Measurements from ENCODE around the gene GLB1L.
"Not testable (repeated sequence)": the region's sequence is repeated elsewhere in the genome, so short reads cannot be mapped to it uniquely, and the experiment has no call there.

The GLB1L gene

DNA sequence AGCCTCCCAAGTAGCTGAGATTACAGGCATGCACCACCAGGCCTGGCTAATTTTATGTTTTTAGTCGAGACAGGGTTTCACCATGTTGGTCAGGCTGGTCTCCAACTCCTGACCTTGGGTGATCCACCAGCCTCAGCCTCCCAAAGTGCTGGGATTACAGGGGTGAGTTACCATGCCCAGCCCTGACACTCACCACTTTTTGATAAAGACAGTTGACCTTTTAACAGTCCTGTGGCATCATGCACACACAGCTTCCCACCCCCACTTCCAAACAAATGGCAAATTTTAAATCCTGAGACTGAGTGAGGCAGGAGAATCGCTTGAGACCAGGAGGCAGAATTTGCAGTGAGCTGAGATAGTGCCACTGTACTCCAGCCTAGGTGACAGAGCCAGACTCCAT lies 27.8 kb upstream of the GLB1L start:
- Mint-ChIP-seq H3K27me3 (no peaks in the 10 kb centered on the region), H3K27ac (no peak overlapping the region), H3K4me1 (peaks cover 26% of the 10 kb centered on the region), H3K4me3 (no peak overlapping the region), H3K36me3 (ENCODE audit: low read depth) (no peaks in the 10 kb centered on the region), H3K9me3 (no peaks in the 10 kb centered on the region)
- ATAC-seq (peak; percentile 64), DNase-seq (no peak)

DNA sequence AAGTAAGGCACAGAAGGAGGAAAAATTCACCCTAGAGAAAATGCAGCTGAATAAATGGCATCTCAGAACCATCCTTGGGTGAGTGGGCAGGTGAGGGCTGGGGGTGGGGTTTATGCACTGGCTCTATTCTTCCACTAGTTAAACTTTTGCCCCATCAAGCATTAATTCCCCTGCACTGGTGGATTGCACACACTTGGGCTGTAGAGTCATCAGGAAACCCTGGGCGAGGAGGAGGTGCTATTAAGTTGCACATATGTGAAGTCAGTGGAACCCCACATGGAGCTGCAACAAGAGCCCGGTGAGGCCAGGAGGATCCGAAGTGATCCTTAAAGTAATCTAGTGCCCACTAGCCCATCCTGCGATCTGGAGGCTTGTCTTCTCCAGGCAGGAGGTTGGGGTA lies 27.1 kb upstream of the GLB1L start:
- Mint-ChIP-seq H3K4me3 (no peak overlapping the region), H3K27ac (no peak overlapping the region), H3K9me3 (no peaks in the 10 kb centered on the region), H3K27me3 (no peaks in the 10 kb centered on the region), H3K4me1 (peaks cover 20% of the 10 kb centered on the region), H3K36me3 (ENCODE audit: low read depth) (no peaks in the 10 kb centered on the region)
- ATAC-seq (no peak), DNase-seq (no peak)

DNA sequence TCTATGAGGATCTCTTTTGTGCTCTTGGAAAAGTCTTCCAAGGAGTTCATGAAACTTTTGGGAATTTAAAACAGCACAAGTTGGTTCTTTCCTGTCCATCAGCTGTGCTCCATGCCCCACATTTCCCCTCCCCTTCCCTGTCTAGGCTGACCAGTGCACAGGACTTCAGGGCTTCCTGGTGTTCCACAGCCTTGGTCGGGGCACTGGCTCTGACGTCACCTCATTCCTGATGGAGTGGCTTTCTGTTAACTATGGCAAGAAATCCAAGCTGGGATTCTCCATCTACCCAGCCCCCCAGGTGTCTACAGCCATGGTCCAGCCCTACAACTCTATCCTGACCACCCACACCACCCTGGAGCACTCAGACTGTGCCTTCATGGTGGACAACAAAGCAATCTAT lies 25.8 kb upstream of the GLB1L start:
- ATAC-seq (no peak), DNase-seq (no peak)
- Mint-ChIP-seq H3K4me1 (peaks cover 14% of the 10 kb centered on the region), H3K27me3 (no peaks in the 10 kb centered on the region), H3K4me3 (no peak overlapping the region), H3K36me3 (ENCODE audit: low read depth) (no peaks in the 10 kb centered on the region), H3K27ac (no peak overlapping the region), H3K9me3 (no peaks in the 10 kb centered on the region)

DNA sequence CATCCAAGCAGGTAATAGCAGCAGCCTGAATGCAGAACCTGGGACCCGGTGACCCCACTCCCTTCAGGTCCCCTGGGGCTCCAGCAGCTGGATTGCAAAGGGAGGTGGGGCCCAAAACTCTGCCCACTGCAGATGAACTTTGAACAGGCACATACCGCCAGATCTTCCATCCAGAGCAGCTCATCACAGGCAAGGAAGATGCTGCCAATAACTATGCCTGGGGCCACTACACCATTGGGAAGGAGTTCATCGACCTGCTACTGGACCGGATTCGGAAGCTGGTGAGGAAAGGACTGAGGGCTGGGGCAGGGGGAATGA lies 24.8 kb upstream of the GLB1L start:
- no peaks in the 10 kb centered on the region for H3K9me3 Mint-ChIP-seq
- no peak overlapping the region for H3K27ac Mint-ChIP-seq
- H3K36me3 Mint-ChIP-seq (ENCODE audit: low read depth) = no peaks in the 10 kb centered on the region
- H3K4me1 Mint-ChIP-seq = peaks cover 14% of the 10 kb centered on the region
- DNase-seq (no peak), ATAC-seq (no peak)
- no peak overlapping the region for H3K4me3 Mint-ChIP-seq
- no peaks in the 10 kb centered on the region for H3K27me3 Mint-ChIP-seq

DNA sequence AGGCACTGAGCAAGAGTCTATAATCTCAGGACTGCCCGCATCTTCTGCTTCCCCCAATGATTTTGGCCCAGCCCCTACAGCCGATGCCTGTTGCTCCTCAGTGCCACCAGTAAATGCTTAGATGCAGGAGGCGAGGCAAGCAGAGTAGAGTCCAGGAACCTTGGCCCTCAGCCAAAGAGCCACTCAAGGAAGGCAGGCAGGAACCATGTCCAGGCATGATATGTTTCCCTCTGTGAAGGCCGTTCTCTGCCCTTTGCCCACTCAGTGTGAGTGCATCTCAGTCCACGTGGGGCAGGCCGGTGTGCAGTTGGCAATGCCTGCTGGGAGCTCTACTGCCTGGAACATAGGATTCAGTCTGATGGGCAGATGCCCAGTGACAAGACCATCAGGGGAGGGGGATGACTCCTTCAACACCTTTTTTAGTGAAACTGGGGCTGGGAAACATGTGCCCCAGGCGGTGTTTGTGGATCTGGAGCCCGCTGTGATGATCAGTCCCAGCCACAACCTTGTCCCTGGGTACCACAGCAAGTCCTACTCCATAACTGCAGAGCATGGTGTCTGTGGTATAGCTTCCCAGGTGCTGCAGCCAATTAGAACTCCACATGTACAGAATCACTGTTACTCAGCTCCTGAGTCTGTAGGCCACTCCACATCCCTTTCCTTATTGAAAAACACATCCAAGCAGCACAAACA lies 24.3 kb upstream of the GLB1L start:
- H3K27ac Mint-ChIP-seq = no peak overlapping the region
- H3K4me3 Mint-ChIP-seq = no peak overlapping the region
- no peaks in the 10 kb centered on the region for H3K36me3 Mint-ChIP-seq (ENCODE audit: low read depth)
- peaks cover 14% of the 10 kb centered on the region for H3K4me1 Mint-ChIP-seq
- no peak for ATAC-seq
- no peak for DNase-seq
- H3K27me3 Mint-ChIP-seq = no peaks in the 10 kb centered on the region
- H3K9me3 Mint-ChIP-seq = no peaks in the 10 kb centered on the region

DNA sequence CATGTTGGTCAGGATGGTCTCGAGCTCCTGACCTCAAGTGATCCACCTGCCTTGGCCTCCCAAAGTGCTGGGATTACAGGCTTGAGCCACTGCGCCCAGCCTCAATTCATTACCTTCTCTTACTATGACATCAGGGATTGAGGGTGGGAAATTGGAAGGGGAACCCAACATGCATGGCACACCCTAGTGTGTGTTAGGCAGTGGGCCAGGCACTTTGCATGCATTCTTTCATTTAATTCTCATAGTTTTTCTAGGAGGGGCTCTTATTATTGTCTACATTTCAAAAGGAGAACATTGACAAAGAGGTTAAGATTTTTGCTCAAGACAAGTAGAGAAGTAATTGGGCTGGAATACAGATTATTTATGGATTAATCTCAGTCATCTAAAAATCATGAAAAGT lies 23.1 kb upstream of the GLB1L start:
- Mint-ChIP-seq H3K4me1 (peaks cover 8% of the 10 kb centered on the region), H3K36me3 (ENCODE audit: low read depth) (no peaks in the 10 kb centered on the region), H3K9me3 (no peaks in the 10 kb centered on the region), H3K27ac (no peak overlapping the region), H3K27me3 (no peaks in the 10 kb centered on the region), H3K4me3 (no peak overlapping the region)
- DNase-seq = no peak
- ATAC-seq = no peak

DNA sequence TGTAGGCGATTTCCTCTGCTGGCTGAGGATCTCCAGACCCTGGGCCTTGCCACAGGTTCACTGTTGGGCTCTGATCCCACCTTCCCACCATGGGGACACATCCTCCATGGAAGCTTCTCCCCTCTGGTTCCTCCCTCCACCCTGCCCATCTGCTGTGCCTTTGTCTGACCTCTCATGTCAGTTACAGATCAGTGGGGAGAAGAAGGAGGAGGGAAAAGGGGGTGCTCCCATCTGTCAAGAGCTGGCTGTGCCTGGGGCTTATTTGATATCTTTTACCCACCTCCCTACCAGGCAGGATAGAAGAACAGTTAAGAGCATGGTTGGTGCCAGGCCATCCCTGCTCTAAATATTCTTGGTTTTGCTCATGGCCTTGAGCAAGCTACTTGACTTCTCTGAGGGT lies 21.6 kb upstream of the GLB1L start:
- H3K27ac Mint-ChIP-seq = no peak overlapping the region
- no peaks in the 10 kb centered on the region for H3K4me1 Mint-ChIP-seq
- no peaks in the 10 kb centered on the region for H3K27me3 Mint-ChIP-seq
- ATAC-seq (no peak), DNase-seq (no peak)
- no peaks in the 10 kb centered on the region for H3K9me3 Mint-ChIP-seq
- no peak overlapping the region for H3K4me3 Mint-ChIP-seq
- H3K36me3 Mint-ChIP-seq (ENCODE audit: low read depth) = no peaks in the 10 kb centered on the region

DNA sequence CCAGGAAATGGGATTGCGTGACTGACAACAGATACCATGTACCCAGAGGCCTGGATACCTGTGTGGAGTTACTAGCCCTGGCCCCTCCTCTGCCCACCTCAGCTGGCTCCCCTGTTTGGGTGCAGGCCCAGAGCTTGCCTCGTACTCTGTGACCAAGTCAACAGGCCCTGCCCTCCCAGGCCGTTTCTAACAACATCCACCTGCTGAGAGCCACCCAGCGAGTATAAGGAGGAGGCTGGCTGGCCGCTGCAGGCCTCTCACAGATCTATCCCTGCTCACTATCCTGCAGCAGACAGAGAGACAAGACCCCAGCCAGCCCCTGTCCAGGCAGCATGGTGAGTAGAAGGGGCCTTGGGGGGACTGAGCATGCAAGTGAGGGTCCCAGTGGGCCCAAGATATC lies 21.0 kb upstream of the GLB1L start:
- Mint-ChIP-seq H3K4me3 (no peak overlapping the region), H3K27ac (no peak overlapping the region), H3K27me3 (no peaks in the 10 kb centered on the region), H3K9me3 (no peaks in the 10 kb centered on the region), H3K36me3 (ENCODE audit: low read depth) (no peaks in the 10 kb centered on the region), H3K4me1 (peaks cover under 1% of the 10 kb centered on the region)
- no peak for DNase-seq
- ATAC-seq = no peak

DNA sequence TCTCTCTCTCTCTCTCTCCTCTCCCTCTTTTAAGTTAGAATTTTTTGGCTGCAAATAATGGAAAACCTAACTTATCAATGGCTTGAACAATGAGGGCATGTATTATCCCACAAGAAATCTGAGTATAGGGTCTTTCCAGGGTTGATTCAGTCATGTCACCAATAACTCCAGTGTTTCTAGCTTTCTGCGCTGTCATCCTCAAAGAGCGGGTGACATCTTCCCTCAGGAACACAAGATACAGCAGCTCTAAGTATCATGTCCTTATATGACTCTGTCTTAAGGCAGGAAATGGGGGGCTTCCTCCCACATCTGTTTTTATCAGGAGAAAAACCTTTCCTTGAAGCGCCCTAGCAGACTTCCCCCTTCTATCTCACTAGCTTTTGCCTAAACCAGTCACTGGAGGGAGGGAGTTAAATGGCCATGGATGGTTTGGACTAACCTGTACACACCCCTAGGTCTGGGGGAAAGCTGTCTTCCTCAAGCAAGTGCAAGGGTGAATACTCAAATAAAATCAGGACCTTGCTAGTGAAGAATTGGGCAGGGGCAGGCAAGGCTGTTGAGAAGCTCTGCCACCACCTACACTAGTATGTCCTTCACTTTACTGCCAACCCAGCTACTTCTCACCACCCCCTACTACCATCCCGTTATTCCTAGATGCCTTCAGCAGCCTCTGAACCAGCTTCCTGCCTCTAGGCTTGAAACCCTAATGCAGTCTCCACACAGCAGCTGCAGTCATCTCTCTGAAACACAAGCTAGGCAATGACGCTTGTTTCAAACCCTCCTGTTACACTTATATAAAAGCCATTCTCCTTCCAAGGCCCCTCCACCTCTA lies 16.0 kb upstream of the GLB1L start:
- no peak overlapping the region for H3K4me3 Mint-ChIP-seq
- peaks cover 1% of the 10 kb centered on the region for H3K27me3 Mint-ChIP-seq
- H3K4me1 Mint-ChIP-seq = peaks cover 11% of the 10 kb centered on the region
- H3K36me3 Mint-ChIP-seq (ENCODE audit: low read depth) = no peaks in the 10 kb centered on the region
- no peak for DNase-seq
- peak; percentile 17 for ATAC-seq
- no peaks in the 10 kb centered on the region for H3K9me3 Mint-ChIP-seq
- no peak overlapping the region for H3K27ac Mint-ChIP-seq

DNA sequence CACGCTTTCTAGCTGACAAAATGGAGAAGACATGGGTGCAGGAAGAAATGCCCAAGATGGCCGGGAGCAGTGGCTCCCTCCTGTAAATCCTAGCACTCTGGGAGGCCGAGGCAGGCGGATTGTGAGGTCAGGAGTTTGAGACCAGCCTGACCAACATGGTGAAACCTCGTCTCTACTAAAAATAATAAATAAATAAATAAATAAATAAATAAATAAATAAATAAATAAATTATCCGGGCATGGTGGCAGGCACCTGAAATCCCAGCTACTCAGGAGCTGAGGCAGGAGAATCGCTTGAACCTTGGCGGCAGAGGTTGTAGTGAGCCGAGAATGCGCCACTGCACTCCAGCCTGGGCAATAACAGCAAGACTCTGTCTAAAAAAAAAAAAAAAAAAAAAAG lies 13.7 kb upstream of the GLB1L start:
- not testable (repeated sequence) for ATAC-seq; DNase-seq; H3K27me3 Mint-ChIP-seq; H3K36me3 Mint-ChIP-seq (ENCODE audit: low read depth); H3K27ac Mint-ChIP-seq; H3K9me3 Mint-ChIP-seq; H3K4me3 Mint-ChIP-seq
- H3K4me1 Mint-ChIP-seq = peaks cover 26% of the 10 kb centered on the region

DNA sequence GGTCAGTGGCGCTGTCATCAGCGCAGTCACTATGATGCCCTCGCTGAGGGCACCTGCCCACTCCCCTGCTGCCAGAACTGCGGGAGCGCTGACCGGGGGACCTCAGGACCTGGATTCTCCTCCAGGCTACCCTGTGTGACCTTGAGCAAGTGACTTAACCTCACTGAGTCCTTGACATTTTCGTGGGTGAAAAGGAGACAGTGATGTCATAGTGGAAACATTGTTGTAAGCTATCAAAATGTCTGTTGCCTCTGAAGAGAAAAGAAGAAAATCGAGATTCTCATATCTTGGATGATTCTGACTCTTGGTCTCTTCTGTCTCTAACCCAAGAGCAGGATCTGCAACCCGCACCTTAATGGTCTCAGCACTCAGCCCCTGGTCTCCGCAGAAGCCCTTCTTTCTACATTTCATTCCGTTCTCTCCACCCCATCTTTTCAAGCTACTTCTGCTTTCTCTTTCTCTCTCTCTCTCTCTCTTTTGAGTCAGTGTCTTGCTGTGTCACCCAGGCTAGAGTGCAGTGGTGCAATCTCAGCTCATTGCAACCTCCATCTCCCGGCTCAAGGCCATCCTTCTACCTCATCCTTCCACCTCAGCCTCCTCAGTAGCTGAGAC lies 9.5 kb upstream of the GLB1L start:
- Mint-ChIP-seq H3K27me3 (no peaks in the 10 kb centered on the region), H3K4me3 (peak overlapping the region; percentile 87), H3K27ac (peak overlapping the region; percentile 98), H3K4me1 (peaks cover 49% of the 10 kb centered on the region), H3K36me3 (ENCODE audit: low read depth) (peaks cover 36% of the 10 kb centered on the region), H3K9me3 (no peaks in the 10 kb centered on the region)
- peak; percentile 33 for DNase-seq
- peak; percentile 58 for ATAC-seq

DNA sequence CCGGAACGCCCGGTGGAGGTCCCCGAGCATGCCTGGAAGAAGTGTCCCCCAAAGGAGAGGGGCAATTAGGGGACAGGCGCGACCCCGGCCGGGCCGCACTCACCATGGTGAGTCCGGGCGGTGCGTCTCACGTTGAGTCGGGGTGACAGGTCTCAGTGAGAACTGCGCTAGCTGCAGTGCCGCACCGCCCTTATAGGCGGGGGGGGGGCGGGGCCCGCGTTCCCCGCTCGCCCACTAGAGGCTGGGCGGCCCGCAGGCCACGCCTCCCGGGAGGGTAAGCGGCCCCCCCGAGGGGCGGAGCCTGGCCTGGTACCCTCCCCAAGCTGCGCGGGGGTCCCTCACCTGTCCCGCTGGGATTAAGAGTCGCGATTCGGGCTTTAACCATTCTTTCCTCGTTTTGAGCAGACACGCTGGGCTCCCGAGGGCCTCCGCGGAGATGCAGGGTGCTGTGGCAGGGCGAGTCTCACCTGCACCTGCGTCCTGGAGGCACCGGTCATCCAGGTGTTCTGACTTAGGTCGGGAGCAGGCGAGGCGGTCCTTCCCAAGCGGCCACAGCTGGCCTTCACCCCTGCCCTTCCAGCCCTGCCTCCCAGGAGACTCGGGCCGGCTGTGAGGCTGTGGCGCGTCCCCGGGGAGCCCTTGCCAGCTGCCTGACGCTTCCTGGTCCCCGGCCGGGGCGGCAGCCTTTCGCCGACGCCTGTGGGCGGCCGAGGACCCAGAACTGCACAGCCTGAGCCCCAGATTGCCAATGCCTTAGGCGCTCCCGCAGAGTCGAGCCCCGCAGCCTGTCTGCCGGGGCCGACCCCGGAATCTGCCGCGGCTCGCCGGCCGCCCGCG lies 8.7 kb upstream of the GLB1L start, which contains the start of gene TUBA4A:
Gene TUBA4A, minus strand, starts transcription at position 166 of the 837 bp plus-strand sequence. Its CDS starts 60 bp downstream, at position 106.
- H3K36me3 Mint-ChIP-seq (ENCODE audit: low read depth) = peaks cover 42% of the 10 kb centered on the region
- H3K9me3 Mint-ChIP-seq = no peaks in the 10 kb centered on the region
- peak within 1 kb of the TSS; percentile 87 for H3K4me3 Mint-ChIP-seq
- H3K27me3 Mint-ChIP-seq = no peaks in the 10 kb centered on the region
- peaks cover 56% of the 10 kb centered on the region for H3K4me1 Mint-ChIP-seq
- H3K27ac Mint-ChIP-seq = peak within 1 kb of the TSS; percentile 98
- ATAC-seq (peak; percentile 56), DNase-seq (peak; percentile 89)

DNA sequence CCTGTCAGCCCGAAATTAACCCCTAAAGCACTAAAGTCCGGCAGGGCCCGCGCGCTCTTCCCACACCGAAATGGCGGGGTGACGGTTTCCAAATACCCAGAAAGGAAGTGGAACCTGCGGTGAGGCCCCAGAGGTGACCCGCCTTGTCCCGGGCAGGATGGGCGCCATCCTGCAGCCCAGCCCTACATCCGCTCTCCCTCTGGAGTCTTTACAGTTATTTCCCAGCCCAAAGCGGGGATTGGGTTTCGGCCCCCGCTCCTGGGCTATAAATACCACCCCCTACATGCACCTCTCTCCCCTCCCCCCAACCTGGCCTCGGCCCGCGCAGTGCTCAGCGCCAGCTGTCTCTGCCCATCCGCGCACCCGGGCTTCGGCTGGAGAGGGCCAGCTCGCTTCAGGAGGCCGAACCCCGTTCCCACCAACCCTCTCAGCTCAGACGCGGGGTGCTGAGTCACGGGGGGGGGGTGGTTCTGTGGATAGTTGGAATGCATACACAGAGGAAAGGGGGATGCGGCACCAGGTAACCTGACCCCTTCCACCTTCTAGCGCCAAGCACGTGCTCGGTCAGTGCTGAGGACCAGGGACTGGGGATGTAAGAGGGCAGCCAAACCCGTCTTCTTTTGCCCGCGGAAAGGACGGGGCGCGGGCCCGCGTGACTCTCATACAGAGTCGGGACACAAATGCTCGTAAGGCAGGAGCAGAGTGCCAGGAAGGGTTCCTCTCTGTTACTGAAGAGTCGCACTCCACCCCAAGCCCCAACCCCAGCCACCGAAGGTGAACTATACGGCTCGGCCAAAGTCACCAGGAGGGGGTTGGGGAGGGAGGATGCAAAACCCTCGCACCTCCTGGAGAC lies 7.9 kb upstream of the GLB1L start, which contains the start of gene TUBA4B:
Gene TUBA4B, plus strand, starts transcription at position 344 of the 853 bp plus-strand sequence. Its CDS starts 165 bp downstream, at position 509.
- peaks cover 64% of the 10 kb centered on the region for H3K4me1 Mint-ChIP-seq
- peak; percentile 58 for DNase-seq
- ATAC-seq = peak; percentile 4

DNA sequence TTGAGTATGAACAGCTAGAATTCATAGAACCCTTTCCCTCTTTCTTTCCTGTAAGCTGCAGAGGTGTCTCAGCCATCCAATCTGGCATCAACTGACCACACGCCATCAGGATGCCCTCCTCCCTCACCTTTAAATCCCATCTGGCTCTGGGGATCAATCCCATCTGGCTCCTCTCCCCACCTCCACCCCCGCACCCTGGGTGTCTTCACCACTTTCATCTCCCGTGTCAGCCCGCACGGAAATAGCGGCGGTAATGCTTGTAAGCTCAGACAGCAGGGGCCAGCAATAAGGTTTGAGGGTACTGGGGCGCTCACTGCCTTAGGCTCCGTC lies 7.3 kb upstream of the GLB1L start:
- Mint-ChIP-seq H3K9me3 (no peaks in the 10 kb centered on the region), H3K36me3 (ENCODE audit: low read depth) (peaks cover 52% of the 10 kb centered on the region), H3K27ac (peak overlapping the region; percentile 92), H3K27me3 (no peaks in the 10 kb centered on the region), H3K4me3 (peak overlapping the region; percentile 87), H3K4me1 (peaks cover 69% of the 10 kb centered on the region)
- peak; percentile 43 for DNase-seq
- ATAC-seq = no peak

More for the DNA sequence above, 7.9 kb upstream of the GLB1L start, which contains the start of gene TUBA4B:
- Mint-ChIP-seq H3K4me3 (peak within 1 kb of the TSS; percentile 87), H3K27me3 (no peaks in the 10 kb centered on the region), H3K36me3 (ENCODE audit: low read depth) (peaks cover 49% of the 10 kb centered on the region), H3K9me3 (no peaks in the 10 kb centered on the region), H3K27ac (peak within 1 kb of the TSS; percentile 92)
